Neutrophil (primary cell): ENCODE results near the gene TBC1D5.
A peak's percentile ranks its signal among the peaks of the same experiment; 100 is the strongest.

Experiments
- H3K27ac ChIP-seq: fragments of 200-600 bp; sonication (generic); 2 replicates; pipeline ENCODE4 v1.5.1; 2016; ENCODE audit warnings: mild to moderate bottlenecking, moderate library complexity
- H3K27me3 ChIP-seq: fragments of 200-600 bp; sonication (generic); 2 replicates; pipeline ENCODE4 v1.6.0; 2016; ENCODE audit warnings: mild to moderate bottlenecking
- H3K36me3 ChIP-seq: fragments of 200-600 bp; sonication (generic); 2 replicates; pipeline ENCODE4 v1.5.1; 2017
- H3K4me1 ChIP-seq, 2 experiments: fragments of 200-600 bp in 1 of 2; sonication (generic) in 1 of 2; 1 replicate in 1 of 2; 2 replicates in 1 of 2; pipeline versions ENCODE4 v1.5.1 to v1.6.1; 2013 to 2016; ENCODE audit warnings: low read depth in 1 of 2, low read length in 1 of 2, mild to moderate bottlenecking in 1 of 2, moderate library complexity in 1 of 2; ENCODE audit not compliant: control insufficient read depth in 1 of 2, insufficient read depth in 1 of 2
- H3K4me3 ChIP-seq, 2 experiments: fragments of 200-600 bp in 1 of 2; sonication (generic) in 1 of 2; 1 replicate in 1 of 2; 2 replicates in 1 of 2; pipeline ENCODE4 v1.5.1; 2013 to 2016; ENCODE audit warnings: low read depth in 1 of 2, low read length in 1 of 2, mild to moderate bottlenecking in 1 of 2, moderate library complexity in 1 of 2
- H3K9me3 ChIP-seq: fragments of 200-600 bp; sonication (generic); 2 replicates; pipeline ENCODE4 v1.5.1; 2016
- TF ChIP-seq, protein P1 (sequence below): fragments of 200-600 bp; sonication (generic); IDR thresholded peaks from 2 replicates; pipeline ENCODE4 v1.5.1; 2016; ENCODE audit warnings: antibody characterized with exemption

TBC1D5 gene

DNA sequence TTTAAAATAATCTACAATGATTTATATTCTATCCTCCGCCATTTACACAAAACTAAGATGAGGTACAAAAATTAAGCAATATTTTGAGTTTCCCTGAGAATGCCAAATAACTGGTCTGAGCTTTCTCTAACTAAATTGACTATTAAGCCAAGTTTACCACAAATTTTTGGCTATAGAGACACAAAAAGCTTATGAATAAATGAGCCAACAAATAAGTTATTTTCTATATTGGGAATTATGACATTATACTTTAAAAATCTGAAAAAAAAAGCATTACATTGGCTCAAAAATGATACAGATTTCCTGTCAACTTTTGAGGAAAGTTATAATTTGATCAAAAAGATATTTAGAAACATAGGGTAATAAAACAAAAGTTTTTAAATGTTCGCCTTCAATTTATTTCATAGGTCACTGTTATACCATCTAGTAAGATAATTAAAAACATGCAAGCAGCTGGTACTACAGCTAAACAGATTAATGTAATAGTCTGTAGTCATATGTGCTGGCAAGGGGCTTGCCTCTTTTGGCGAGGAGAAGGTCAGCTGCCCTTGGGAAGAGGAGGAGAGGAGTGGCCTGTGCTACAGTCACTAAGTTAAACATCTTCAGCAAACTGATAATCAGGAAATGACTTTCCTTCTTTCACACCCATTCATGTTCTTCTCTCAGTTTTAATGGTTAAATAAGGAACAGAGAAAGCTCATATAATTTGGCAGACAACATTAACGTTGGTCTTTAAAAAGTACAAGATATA is 318.5 kb downstream of the TBC1D5 start:
- Histone ChIP-seq H3K36me3 (no peaks in the 10 kb centered on the region), H3K9me3 (no peaks in the 10 kb centered on the region), H3K4me3 (no peak overlapping the region), H3K27ac (no peak overlapping the region), H3K4me1 (no peaks in the 10 kb centered on the region), H3K27me3 (no peaks in the 10 kb centered on the region)
- TF ChIP-seq, protein P1, sequence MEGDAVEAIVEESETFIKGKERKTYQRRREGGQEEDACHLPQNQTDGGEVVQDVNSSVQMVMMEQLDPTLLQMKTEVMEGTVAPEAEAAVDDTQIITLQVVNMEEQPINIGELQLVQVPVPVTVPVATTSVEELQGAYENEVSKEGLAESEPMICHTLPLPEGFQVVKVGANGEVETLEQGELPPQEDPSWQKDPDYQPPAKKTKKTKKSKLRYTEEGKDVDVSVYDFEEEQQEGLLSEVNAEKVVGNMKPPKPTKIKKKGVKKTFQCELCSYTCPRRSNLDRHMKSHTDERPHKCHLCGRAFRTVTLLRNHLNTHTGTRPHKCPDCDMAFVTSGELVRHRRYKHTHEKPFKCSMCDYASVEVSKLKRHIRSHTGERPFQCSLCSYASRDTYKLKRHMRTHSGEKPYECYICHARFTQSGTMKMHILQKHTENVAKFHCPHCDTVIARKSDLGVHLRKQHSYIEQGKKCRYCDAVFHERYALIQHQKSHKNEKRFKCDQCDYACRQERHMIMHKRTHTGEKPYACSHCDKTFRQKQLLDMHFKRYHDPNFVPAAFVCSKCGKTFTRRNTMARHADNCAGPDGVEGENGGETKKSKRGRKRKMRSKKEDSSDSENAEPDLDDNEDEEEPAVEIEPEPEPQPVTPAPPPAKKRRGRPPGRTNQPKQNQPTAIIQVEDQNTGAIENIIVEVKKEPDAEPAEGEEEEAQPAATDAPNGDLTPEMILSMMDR: no peak

DNA sequence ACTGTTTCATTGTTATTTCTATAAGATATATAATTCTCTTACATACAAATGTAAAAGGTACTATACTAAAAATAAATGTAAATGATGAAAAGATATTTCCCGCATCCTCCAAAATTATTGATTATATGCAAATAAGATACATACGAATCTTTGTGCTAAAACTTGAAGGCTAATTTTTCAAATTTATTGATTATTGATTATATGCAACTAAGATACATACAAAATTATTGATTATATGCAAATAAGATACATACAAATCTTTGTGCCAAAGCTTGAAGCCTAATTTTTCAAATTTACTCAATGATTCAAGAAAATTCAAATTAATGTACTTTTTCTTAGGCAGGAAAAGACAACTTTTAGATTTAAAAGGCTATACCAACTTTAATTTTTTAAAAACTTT is 319.8 kb downstream of the TBC1D5 start:
- no peaks in the 10 kb centered on the region for H3K4me1 ChIP-seq
- H3K27ac ChIP-seq: no peak overlapping the region
- no peaks in the 10 kb centered on the region for H3K27me3 ChIP-seq
- no peak overlapping the region for H3K4me3 ChIP-seq
- TF ChIP-seq, protein P1: no peak
- H3K36me3 ChIP-seq: no peaks in the 10 kb centered on the region
- H3K9me3 ChIP-seq: no peaks in the 10 kb centered on the region

DNA sequence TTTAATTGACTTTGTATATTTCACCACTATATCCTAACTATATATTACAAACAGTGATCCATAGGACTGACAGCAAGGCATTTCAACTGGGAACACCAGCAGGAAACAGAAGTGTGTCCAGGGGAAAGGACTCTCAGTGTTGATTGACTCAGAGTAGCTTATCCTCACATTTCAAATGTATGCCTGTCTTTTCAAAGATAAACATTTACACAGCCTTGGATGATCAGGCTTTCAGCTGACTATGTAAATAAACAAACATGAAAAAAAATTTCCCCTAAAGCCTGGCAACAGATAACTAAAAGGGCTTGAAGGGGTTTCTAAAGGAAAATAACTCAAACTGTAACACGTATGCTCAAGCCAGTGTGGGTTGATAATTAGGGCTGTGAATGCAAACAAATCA is 321.8 kb downstream of the TBC1D5 start:
- H3K9me3 ChIP-seq: no peaks in the 10 kb centered on the region
- H3K4me1 ChIP-seq: no peaks in the 10 kb centered on the region
- no peaks in the 10 kb centered on the region for H3K36me3 ChIP-seq
- TF ChIP-seq, protein P1: no peak
- H3K4me3 ChIP-seq: no peak overlapping the region
- no peak overlapping the region for H3K27ac ChIP-seq
- no peaks in the 10 kb centered on the region for H3K27me3 ChIP-seq

DNA sequence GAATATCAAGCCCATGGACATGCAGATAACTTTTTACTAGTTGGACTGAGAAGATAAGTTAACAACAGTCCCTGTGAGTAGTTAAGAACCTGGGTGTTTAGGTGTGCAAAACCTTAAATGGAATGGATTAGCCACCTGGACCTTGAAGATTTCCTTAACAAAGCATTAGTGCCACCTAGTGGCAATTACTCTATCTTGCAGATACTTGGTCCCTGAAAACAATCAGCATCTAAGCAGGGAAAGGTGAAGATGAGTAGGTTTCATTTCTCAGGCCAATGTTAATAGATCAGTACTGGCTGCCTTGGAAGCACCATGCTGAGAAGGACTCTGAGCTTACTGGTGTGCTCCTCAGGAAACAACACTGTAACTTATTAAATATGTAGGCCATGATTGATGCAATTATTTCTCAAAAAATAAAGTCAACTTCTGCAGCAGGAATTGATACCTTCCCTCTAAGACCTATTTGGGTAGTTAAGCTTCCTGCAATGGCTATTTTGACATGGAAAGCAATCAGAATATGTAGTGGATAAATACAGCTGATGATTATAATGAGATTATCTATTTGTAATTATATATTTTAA is 329.4 kb downstream of the TBC1D5 start:
- Histone ChIP-seq H3K27ac (no peak overlapping the region), H3K4me3 (no peak overlapping the region), H3K9me3 (no peaks in the 10 kb centered on the region), H3K36me3 (no peaks in the 10 kb centered on the region), H3K4me1 (no peaks in the 10 kb centered on the region), H3K27me3 (no peaks in the 10 kb centered on the region)
- TF ChIP-seq, protein P1: peak; percentile 81

DNA sequence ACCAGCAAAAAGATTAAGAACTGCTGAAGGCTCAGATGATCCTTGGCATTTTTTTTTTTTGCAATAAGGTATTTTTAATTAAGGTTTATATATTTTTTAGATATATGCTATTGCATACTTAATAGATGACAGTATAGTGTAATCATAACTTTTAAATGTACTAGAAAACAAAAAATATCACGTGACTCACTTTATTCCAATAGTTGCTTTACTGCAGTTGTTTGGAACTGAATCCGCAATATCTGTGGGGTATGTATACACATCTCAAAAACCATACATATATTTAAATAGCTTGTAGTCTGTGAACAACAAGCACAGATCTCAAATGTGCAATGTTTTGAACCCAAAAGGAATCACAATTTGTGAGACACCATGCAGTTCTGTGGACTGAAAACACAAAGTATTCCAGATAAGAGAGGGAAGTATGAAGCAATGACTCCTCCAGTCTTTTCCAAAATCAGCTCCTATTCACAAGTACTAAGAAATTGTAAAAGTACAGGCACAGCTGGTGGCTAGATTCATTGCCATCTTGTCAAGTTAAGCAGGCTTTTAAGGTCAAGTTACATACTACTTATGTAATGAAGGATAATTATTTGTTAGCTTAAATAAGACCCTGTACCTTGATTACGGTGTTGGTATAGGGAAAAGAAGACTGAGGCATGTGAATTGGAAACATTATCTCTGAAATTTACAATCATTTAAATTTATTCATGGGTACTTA is 331.1 kb downstream of the TBC1D5 start:
- H3K4me3 ChIP-seq: no peak overlapping the region
- peaks cover under 1% of the 10 kb centered on the region for H3K36me3 ChIP-seq
- no peaks in the 10 kb centered on the region for H3K4me1 ChIP-seq

More for the DNA sequence above, 331.1 kb downstream of the TBC1D5 start:
- Histone ChIP-seq H3K27me3 (no peaks in the 10 kb centered on the region), H3K9me3 (no peaks in the 10 kb centered on the region), H3K27ac (no peak overlapping the region)
- TF ChIP-seq, protein P1: no peak
